K562 (cell line): ENCODE measurements around the gene MCC. TPM values are rescaled to one million over a fixed set of nuclear protein-coding genes. Genes with fewer than 3 reads are reported as not detected.

ENCODE experiments used
- AFF1 ChIP-seq, 2 experiments: fragments of 450-650 bp; IDR thresholded peaks; 2 replicates each; pipeline ENCODE4 v1.6.1; 2018; ENCODE audit warnings: mild to moderate bottlenecking in 2 of 2, low read depth in 1 of 2; ENCODE audit not compliant: partially characterized antibody in 2 of 2
- CBFA2T3 ChIP-seq: fragments of 450-650 bp; IDR thresholded peaks from 2 replicates; pipeline ENCODE4 v1.6.1; 2017
- CBX5 ChIP-seq: IDR thresholded peaks from 2 replicates; pipeline ENCODE4 v1.6.1; 2014; ENCODE audit warnings: low read depth, borderline replicate concordance
- CUX1 ChIP-seq: fragments of 200-800 bp; sonication (Bioruptor generic); IDR thresholded peaks from 2 replicates; pipeline ENCODE4 v1.6.1; 2016; ENCODE audit warnings: missing genetic modification characterization, missing compliant biosample characterization
- ESRRA ChIP-seq: fragments of 450-650 bp; IDR thresholded peaks from 2 replicates; pipeline ENCODE4 v1.6.1; 2014; ENCODE audit warnings: low read depth, mild to moderate bottlenecking, moderate library complexity, borderline replicate concordance
- MAFG ChIP-seq: fragments of 450-650 bp; conservative IDR thresholded peaks from 2 replicates; pipeline ENCODE4 v1.6.1; 2016; ENCODE audit warnings: missing genetic modification characterization, missing compliant biosample characterization
- RNF2 ChIP-seq: sonication (generic); IDR thresholded peaks from 2 replicates; pipeline ENCODE4 v1.6.1; 2016
- SMARCC2 ChIP-seq: fragments of 450-650 bp; IDR thresholded peaks from 2 replicates; pipeline ENCODE4 v1.6.1; 2017; ENCODE audit warnings: antibody characterized with exemption, moderate library complexity, mild to moderate bottlenecking, low read depth
- TAL1 ChIP-seq: fragments of 450-650 bp; IDR thresholded peaks from 2 replicates; pipeline ENCODE4 v1.6.1; 2016; ENCODE audit warnings: mild to moderate bottlenecking
- TFAM ChIP-seq: fragments of 250-450 bp; sonication (Bioruptor Pico); conservative IDR thresholded peaks from 2 replicates; pipeline ENCODE4 v1.5.0; 2021; ENCODE audit warnings: mild to moderate bottlenecking, moderate library complexity
- TOE1 ChIP-seq, 2 experiments: fragments of 450-650 bp in 1 of 2; sonication (generic) in 1 of 2; formaldehyde crosslinking in 1 of 2; IDR thresholded peaks; 2 replicates each; pipeline versions ENCODE4 v1.7.1 to v1.8.0; 2016 to 2022; ENCODE audit warnings: borderline replicate concordance in 2 of 2, mild to moderate bottlenecking in 2 of 2, antibody characterized with exemption in 1 of 2, inconsistent platforms in 1 of 2, low read depth in 1 of 2, missing genetic modification reagents in 1 of 2, moderate library complexity in 1 of 2
- ZNF175 ChIP-seq: fragments of 200-800 bp; sonication (Bioruptor generic); IDR thresholded peaks from 2 replicates; pipeline ENCODE4 v1.6.1; 2016; ENCODE audit warnings: low read depth, mild to moderate bottlenecking, missing genetic modification characterization, missing compliant biosample characterization
- ZNF184 ChIP-seq: sonication (generic); formaldehyde crosslinking; IDR thresholded peaks from 2 replicates; pipeline ENCODE4 v1.5.0; 2020; ENCODE audit warnings: missing genetic modification reagents
- ZNF263 ChIP-seq: sonication (generic); formaldehyde crosslinking; IDR thresholded peaks from 2 replicates; pipeline ENCODE4 v1.8.0; 2022; ENCODE audit warnings: mild to moderate bottlenecking, missing genetic modification reagents, borderline replicate concordance
- ZZZ3 ChIP-seq: fragments of 450-650 bp; IDR thresholded peaks from 2 replicates; pipeline ENCODE4 v1.6.1; 2016; ENCODE audit warnings: antibody characterized with exemption, mild to moderate bottlenecking, moderate library complexity
- polyA plus RNA-seq, 8 experiments: library from polyadenylated mRNA; depleted of rRNA in 4 of 8; stranded (reverse) in 5 of 8; unstranded in 3 of 8; fragments of >200 nt; fragmentation: Nextera tagmentation in 2 of 8; fragmentation: Illumina TruSeq in 1 of 8; extraction: Ambion mirVana in 2 of 8; extraction: Trizol in 1 of 8; gene quantifications; 2 replicates each; pipeline versions ENCODE4 v1.2.1 to v1.2.3, GENCODE V29; 2011 to 2014; ENCODE audit warnings: inconsistent platforms in 1 of 8, missing spikeins in 1 of 8
- total RNA-seq, 7 experiments: library from RNA; depleted of rRNA in 6 of 7; stranded (reverse); fragments of >200 nt in 6 of 7; fragmentation: Illumina TruSeq in 2 of 7; extraction: Trizol in 2 of 7; gene quantifications; 2 replicates each; pipeline versions ENCODE4 v1.2.1 to v1.2.3, GENCODE V29; 2011 to 2021; ENCODE audit warnings: low replicate concordance in 1 of 7

Gene MCC
- total and polyA plus RNA-seq, 9 of the 15 experiments (the other 6 are each of a cell fraction or from before 2014, with no cell fraction given) = 0.04 to 0.24 (median 0.06) TPM; not detected in 1

- TF ChIP-seq AFF1 (IDR thresholded peaks at IDR 0.05; ENCODE audit: low read depth in 1 of 2, partially characterized antibody in 2 of 2) (peak in 1 of 2 experiments; percentile 39), TOE1 (IDR thresholded peaks at IDR 0.05; ENCODE audit: borderline replicate concordance) (peak; percentile 43; the same call in 1 of the 2 replicates), TOE1 (CRISPR knock-in tag; IDR thresholded peaks at IDR 0.05; ENCODE audit: borderline replicate concordance, low read depth) (no peak), TAL1 (peak; percentile 85), CUX1 (CRISPR knock-in tag) (no peak), CBFA2T3 (peak; percentile 86), CBX5 (no peak), ESRRA (0 out of 2 replicates have a peak, but pooled peaks have one; percentile 20), SMARCC2 (peak; percentile 81), ZNF175 (CRISPR knock-in tag) (no peak), RNF2 (no peak; the same call in 1 of the 2 replicates), ZNF263 (CRISPR knock-in tag) (no peak), TFAM (CRISPR knock-in tag) (no peak), ZNF184 (CRISPR knock-in tag) (no peak), ZZZ3 (no peak), MAFG (tag) (peak; percentile 51; the same call in 1 of the 2 replicates)
Observed at GRCh38 chr5:112973904-112974303, 514.3 kb downstream of the MCC start (continued).
